H1 (cell line): ENCODE measurements around the gene SLC5A9. TPM values are rescaled to one million over a fixed set of nuclear protein-coding genes. Genes with fewer than 3 reads are reported as not detected.

Experiments used
- CTCF ChIA-PET: fragments of 300-600 bp; sonication (Branson Sonifier 250); formaldehyde crosslinking; loops from one replicate; lab custom pipeline; 2021; ENCODE audit not compliant: partially characterized antibody; lab: Charles Lee
- POLR2A ChIA-PET: fragments of 300-600 bp; sonication (Branson Sonifier 250); formaldehyde crosslinking; loops from one replicate; lab custom pipeline; 2021; ENCODE audit warnings: inconsistent platforms; ENCODE audit not compliant: partially characterized antibody; lab: Charles Lee
- DNase-seq, 2 experiments: peaks; one replicate each; pipeline versions ENCODE4 v3.0.0 to v3.0.0-alpha.2; 2010 to 2022; ENCODE audit warnings: low spot score in 2 of 2, low read depth in 1 of 2, mixed read lengths in 1 of 2
- FAIRE-seq: peaks from 2 replicates; lab custom pipeline; 2011; peaks lifted over from hg19 to GRCh38; lab: Jason Lieb, UNC
- H2AFZ ChIP-seq: 2 replicates; pipeline ENCODE4 v1.8.1; 2012; ENCODE audit warnings: low read length, inconsistent platforms
- H2AK5ac ChIP-seq: 2 replicates; pipeline ENCODE4 v1.6.1; 2013; ENCODE audit warnings: low read depth, low read length
- H2BK120ac ChIP-seq: replicated peaks from 2 replicates; pipeline ENCODE3; 2013; ENCODE audit warnings: low read depth, low read length, inconsistent platforms
- H2BK12ac ChIP-seq: 2 replicates; pipeline ENCODE4 v1.6.1; 2013; ENCODE audit warnings: low read depth, low read length
- H2BK15ac ChIP-seq: 2 replicates; pipeline ENCODE4 v1.6.1; 2013; ENCODE audit warnings: low read length
- H2BK20ac ChIP-seq: 2 replicates; pipeline ENCODE4 v1.6.1; 2013; ENCODE audit warnings: low read length
- H2BK5ac ChIP-seq: 2 replicates; pipeline ENCODE4 v1.6.1; 2013; ENCODE audit warnings: low read depth, low read length
- H3K14ac ChIP-seq: 2 replicates; pipeline ENCODE4 v1.6.1; 2013; ENCODE audit warnings: inconsistent platforms; ENCODE audit not compliant: insufficient read length
- H3K18ac ChIP-seq: 2 replicates; pipeline ENCODE4 v1.6.1; 2013; ENCODE audit warnings: low read length; ENCODE audit errors: extremely low read depth
- H3K23ac ChIP-seq: 2 replicates; pipeline ENCODE4 v1.6.1; 2013; ENCODE audit warnings: inconsistent platforms; ENCODE audit not compliant: insufficient read length
- H3K23me2 ChIP-seq: 2 replicates; pipeline ENCODE4 v1.6.1; 2013; ENCODE audit warnings: low read depth, low read length
- H3K27ac ChIP-seq: 2 replicates; pipeline ENCODE4 v1.6.1; 2011; ENCODE audit warnings: low read depth, low read length, inconsistent platforms
- H3K27me3 ChIP-seq, 4 experiments: replicated peaks in 1 of 4; 1 replicate in 1 of 4; 2 replicates in 3 of 4; pipeline versions ENCODE4 v1.6.1 to v1.8.1; 2011 to 2013; ENCODE audit warnings: low read length in 3 of 4, mild to moderate bottlenecking in 3 of 4, inconsistent platforms in 2 of 4, mixed read lengths in 2 of 4, moderate library complexity in 1 of 4; ENCODE audit not compliant: control insufficient read depth in 3 of 4, insufficient read depth in 3 of 4; ENCODE audit errors: extremely low read depth in 1 of 4
- H3K36me3 ChIP-seq, 4 experiments: 2 replicates each; pipeline versions ENCODE4 v1.6.1 to v1.8.1; 2011 to 2013; ENCODE audit warnings: mild to moderate bottlenecking in 4 of 4, low read length in 3 of 4, moderate library complexity in 2 of 4, control low read depth in 1 of 4, inconsistent platforms in 1 of 4; ENCODE audit not compliant: insufficient read depth in 4 of 4, control insufficient read depth in 2 of 4
- H3K4ac ChIP-seq: replicated peaks from 2 replicates; pipeline ENCODE3; 2013; ENCODE audit warnings: low read length, low read depth, mixed read lengths, inconsistent platforms; ENCODE audit not compliant: insufficient read length
- H3K4me1 ChIP-seq, 4 experiments: replicated peaks in 1 of 4; 1 replicate in 1 of 4; 2 replicates in 3 of 4; pipeline versions ENCODE4 v1.6.1 to v1.8.1; 2011 to 2013; ENCODE audit warnings: low read length in 3 of 4, inconsistent platforms in 2 of 4, mixed read lengths in 1 of 4; ENCODE audit not compliant: insufficient read depth in 4 of 4, control insufficient read depth in 3 of 4
- H3K4me2 ChIP-seq, 2 experiments: 2 replicates each; pipeline versions ENCODE4 v1.6.1 to v1.8.1; 2011 to 2013; ENCODE audit warnings: low read depth in 2 of 2, low read length in 2 of 2, control low read depth in 1 of 2, inconsistent platforms in 1 of 2, mild to moderate bottlenecking in 1 of 2; ENCODE audit not compliant: insufficient read depth in 1 of 2
- H3K4me3 ChIP-seq, 4 experiments: fragments of 200-600, 300-600 bp in 1 of 4; sonication (generic), shearing (Covaris generic), sonication (Bioruptor Twin) in 1 of 4; 2 replicates each; pipeline versions ENCODE4 v1.5.1 to v1.8.1; 2011 to 2016; ENCODE audit warnings: low read length in 4 of 4, low read depth in 3 of 4, control low read depth in 2 of 4, inconsistent platforms in 2 of 4, mild to moderate bottlenecking in 2 of 4, mixed read lengths in 1 of 4, moderate library complexity in 1 of 4; ENCODE audit not compliant: insufficient read depth in 2 of 4; ENCODE audit errors: extremely low read depth in 1 of 4
- H3K56ac ChIP-seq: replicated peaks from 2 replicates; pipeline ENCODE3; 2013; ENCODE audit warnings: low read depth, mild to moderate bottlenecking, mixed read lengths, low read length, inconsistent platforms; ENCODE audit not compliant: insufficient read length
- H3K79me1 ChIP-seq: 2 replicates; pipeline ENCODE4 v1.6.1; 2013; ENCODE audit warnings: low read depth, low read length, control low read depth
- H3K79me2 ChIP-seq, 2 experiments: 2 replicates each; pipeline versions ENCODE4 v1.6.1 to v1.8.1; 2012 to 2013; ENCODE audit warnings: low read length in 2 of 2, mild to moderate bottlenecking in 2 of 2, inconsistent platforms in 1 of 2; ENCODE audit not compliant: insufficient read depth in 2 of 2, control insufficient read depth in 1 of 2
- H3K9ac ChIP-seq, 4 experiments: replicated peaks in 1 of 4; 1 replicate in 1 of 4; 2 replicates in 3 of 4; pipeline versions ENCODE4 v1.6.1 to v1.8.1; 2011 to 2013; ENCODE audit warnings: low read depth in 3 of 4, low read length in 3 of 4, control low read depth in 2 of 4, mild to moderate bottlenecking in 2 of 4, moderate library complexity in 2 of 4, inconsistent platforms in 1 of 4; ENCODE audit errors: extremely low read depth in 1 of 4
- H3K9me3 ChIP-seq, 2 experiments: 2 replicates each; pipeline versions ENCODE4 v1.6.1 to v1.8.1; 2012 to 2013; ENCODE audit warnings: mild to moderate bottlenecking in 2 of 2, moderate library complexity in 2 of 2, control low read depth in 1 of 2, inconsistent platforms in 1 of 2, low read depth in 1 of 2, low read length in 1 of 2, mixed read lengths in 1 of 2; ENCODE audit not compliant: insufficient read depth in 2 of 2
- H4K20me1 ChIP-seq, 2 experiments: replicated peaks in 1 of 2; 2 replicates each; pipeline versions ENCODE3 to v1.8.1; 2011 to 2013; ENCODE audit warnings: inconsistent platforms in 2 of 2, low read length in 2 of 2, mild to moderate bottlenecking in 1 of 2; ENCODE audit not compliant: insufficient read depth in 2 of 2, control insufficient read depth in 1 of 2
- H4K5ac ChIP-seq: 2 replicates; pipeline ENCODE4 v1.6.1; 2013; ENCODE audit warnings: low read length, low read depth, mixed read lengths, inconsistent platforms; ENCODE audit not compliant: insufficient read length
- H4K8ac ChIP-seq: 2 replicates; pipeline ENCODE4 v1.8.0; 2013; ENCODE audit warnings: mild to moderate bottlenecking, moderate library complexity, low read length, inconsistent platforms; ENCODE audit not compliant: insufficient read depth; ENCODE audit errors: extremely low read depth
- H4K91ac ChIP-seq: replicated peaks from 2 replicates; pipeline ENCODE3; 2013; ENCODE audit warnings: low read length, mixed read lengths, inconsistent platforms; ENCODE audit not compliant: insufficient read length
- SIRT6 ChIP-seq: IDR thresholded peaks from one replicate; pipeline ENCODE4 v1.7.1; 2012; ENCODE audit warnings: low read length, inconsistent platforms
- WGBS, 2 experiments: shearing (Covaris generic) in 1 of 2; methylation state at CpG; one replicate each; pipeline versions ENCODE4 v1.1.6 to v1.1.7; 2013 to 2015; ENCODE audit warnings: low lambda C conversion rate in 2 of 2, mixed read lengths in 2 of 2, inconsistent platforms in 1 of 2, low coverage in 1 of 2, missing lambda C conversion rate in 1 of 2; ENCODE audit not compliant: insufficient replicate concordance in 2 of 2, insufficient coverage in 1 of 2, insufficient read length in 1 of 2; ENCODE audit errors: extremely low coverage in 1 of 2, missing lambda C conversion rate in 1 of 2; 5-methylcytosine and 5-hydroxymethylcytosine counted together
- polyA plus RNA-seq, 7 experiments: library from polyadenylated mRNA; depleted of rRNA in 3 of 7; stranded (reverse) in 5 of 7; unstranded in 2 of 7; fragments of >200 nt in 5 of 7; fragments of 200-250 nt in 2 of 7; gene quantifications; 1 replicate in 5 of 7; 2 replicates in 1 of 7; 4 replicates in 1 of 7; pipeline versions ENCODE4 v1.2.1 to v1.2.3, GENCODE V29; 2011 to 2013; ENCODE audit warnings: missing spikeins in 2 of 7, mixed read lengths in 2 of 7
- total RNA-seq: library from RNA; stranded (reverse); fragmentation: NEBNext Ultra II Directional; extraction: Animal tissue kit (Norgen Biotek cat#: 25700); gene quantifications from 2 replicates; pipeline ENCODE4 v1.2.1, GENCODE V29; 2021

The SLC5A9 gene
- total and polyA plus RNA-seq, 2 of the 8 experiments (the other 6 are each of a cell fraction or from before 2014, with no cell fraction given), result 0.03 TPM; not detected in 1

DNA sequence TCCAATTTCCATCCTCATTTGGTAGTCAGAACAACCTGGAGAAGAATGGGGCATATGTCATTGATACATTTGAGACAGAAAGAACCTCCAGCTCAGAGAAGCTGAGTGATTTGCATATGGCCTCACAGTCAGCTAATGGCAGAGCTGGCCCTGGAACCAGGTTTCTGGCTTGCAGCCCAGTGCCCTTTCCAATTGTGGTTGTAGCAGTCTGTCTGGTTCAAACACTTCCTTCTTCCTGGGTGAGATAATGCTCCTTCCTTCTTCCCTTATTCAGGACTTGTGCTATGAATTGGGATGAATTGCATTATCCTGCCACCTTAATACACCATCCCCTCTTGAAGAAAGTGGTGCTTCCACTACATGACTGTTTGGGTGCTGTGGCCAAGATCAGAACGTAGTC lies 24.2 kb downstream of the SLC5A9 start:
- Histone ChIP-seq H3K14ac (no peak overlapping the region), H4K8ac (no peak overlapping the region), H3K79me1 (no peaks in the 10 kb centered on the region), H3K27me3 (no peaks in the 10 kb centered on the region), H3K4me1 (peaks cover 0 to 3% (median 0%) of the 10 kb centered on the region in 4 experiments; a peak in 1 of 7 replicates), H3K23ac (no peak overlapping the region), H2AFZ (no peak overlapping the region), H3K9ac (no peak overlapping the region), H4K5ac (no peak overlapping the region), H3K4me3 (no peak overlapping the region), H3K9me3 (no peaks in the 10 kb centered on the region), H3K4me2 (no peak overlapping the region), H2BK120ac (no peak overlapping the region), H3K27ac (no peak overlapping the region), H2BK12ac (no peak overlapping the region), H3K36me3 (no peaks in the 10 kb centered on the region), H2BK15ac (no peak overlapping the region), H2BK20ac (no peak overlapping the region), H3K56ac (no peak overlapping the region), H4K91ac (no peak overlapping the region), H2AK5ac (no peak overlapping the region), H3K4ac (no peak overlapping the region), H3K79me2 (no peaks in the 10 kb centered on the region), H4K20me1 (no peaks in the 10 kb centered on the region), H2BK5ac (no peak overlapping the region), H3K18ac (no peak overlapping the region), H3K23me2 (no peaks in the 10 kb centered on the region)
- no peak for TF ChIP-seq SIRT6
- 89% methylated on average over 1 of the region's 1 CpG; no CpG with 5 or more reads in 1 of the 2 experiments for WGBS, 2 experiments
- ChIA-PET POLR2A (no interaction called here), CTCF (interaction anchor here (1.3 to 7.2 kb wide), 3 partner anchors 9 to 43 kb away, joined by 3 to 53 read pairs (median 3); no protein-coding TSS in a partner anchor)
- FAIRE-seq, result no peak
- DNase-seq, result no peak
